ENCODE measurements around the gene RNF217. TPM values are rescaled to one million over a fixed set of nuclear protein-coding genes. Genes with fewer than 3 reads are reported as not detected.
"Not testable (repeated sequence)": the region's sequence is repeated elsewhere in the genome, so short reads cannot be mapped to it uniquely, and the experiment has no call there.

The RNF217 gene
- 1 to 10 TPM; 1.4 to 3.6 TPM for total RNA-seq

DNA sequence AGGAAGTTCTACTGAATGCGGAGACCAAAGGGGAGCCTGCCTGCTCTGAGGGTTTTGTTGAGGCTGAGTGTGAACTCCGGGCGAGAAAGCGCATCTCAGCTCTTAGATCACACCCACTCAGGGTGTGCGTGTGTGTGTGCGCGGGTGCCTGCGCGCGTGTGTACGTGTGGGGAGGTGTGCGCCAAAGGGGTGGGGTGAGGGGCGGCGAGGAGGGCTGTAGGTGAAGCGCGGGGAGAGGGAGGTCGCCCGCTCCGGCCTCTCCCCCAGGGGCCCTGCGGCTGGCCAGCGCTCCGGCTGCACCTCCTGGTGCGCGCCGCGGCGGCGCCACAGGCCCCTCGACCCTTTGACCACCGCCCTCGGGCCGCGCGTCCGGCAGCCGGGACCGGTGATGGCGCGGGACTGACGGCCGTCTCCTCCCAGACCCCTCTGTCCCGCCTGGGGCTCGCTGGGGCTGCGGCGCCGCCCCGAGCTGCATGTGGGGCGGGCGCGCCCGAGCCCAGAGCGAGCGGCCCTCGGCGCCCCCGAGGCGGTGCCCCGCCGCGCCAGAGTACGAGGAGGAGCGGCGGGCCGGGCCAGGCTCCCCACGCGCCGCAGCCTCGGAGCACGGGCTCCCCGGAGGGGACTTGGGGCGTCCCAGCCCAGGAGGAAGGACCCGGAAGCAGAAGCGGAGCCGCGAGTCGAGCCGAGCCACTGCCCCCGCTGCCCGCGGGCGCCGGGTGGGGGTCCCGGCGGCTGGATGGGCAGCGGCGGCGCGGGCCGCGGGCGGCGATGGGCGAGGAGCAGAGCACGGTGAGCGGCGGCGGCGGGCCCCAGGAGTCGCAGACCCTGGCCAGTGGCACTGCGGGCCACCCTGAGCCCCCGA, at the start of gene RNF217:
Gene RNF217 (plus strand): TSS at position 661 of the 862 bp plus-strand sequence. CDS start 108 bp downstream, at position 769.
- H3K4me3 Mint-ChIP-seq = peak within 1 kb of the TSS; percentile 74
- DNase-seq (ENCODE audit: low spot score) (no peak), ATAC-seq (peak; percentile 65 to 79)
- peaks cover 19% of the 10 kb centered on the region in 2 donors for H3K4me1 Mint-ChIP-seq (ENCODE audit: low read depth in 2 of 2)
- H3K27me3 Mint-ChIP-seq = peaks cover 28 to 59% of the 10 kb centered on the region in 2 donors
- H3K9me3 Mint-ChIP-seq = no peaks in the 10 kb centered on the region
- H3K36me3 Mint-ChIP-seq = no peaks in the 10 kb centered on the region
- peak within 1 kb of the TSS in 1 of 2 donors; percentile 53 for H3K27ac Mint-ChIP-seq

DNA sequence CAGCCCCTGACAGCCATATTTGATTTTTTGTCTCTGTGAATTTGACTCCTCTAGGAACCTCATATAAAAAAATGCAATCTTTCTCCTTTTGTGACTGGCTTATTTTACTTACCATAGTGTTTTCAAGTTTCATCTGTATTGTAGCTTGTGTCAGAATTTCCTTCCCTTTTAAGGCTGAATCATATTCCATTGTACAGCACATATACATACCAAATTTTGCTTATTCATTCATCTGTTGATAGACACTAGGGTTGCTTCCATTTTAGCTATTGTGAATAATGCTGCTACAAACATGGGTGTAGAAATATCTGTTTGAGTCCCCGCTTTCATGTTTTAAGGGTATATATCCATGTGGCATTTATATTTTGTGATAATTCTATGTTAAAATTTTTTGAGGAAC, 49.2 kb upstream of the RNF217 start:
- Mint-ChIP-seq H3K36me3 (no peaks in the 10 kb centered on the region), H3K27me3 (peaks cover 6 to 8% of the 10 kb centered on the region in 2 donors), H3K9me3 (no peaks in the 10 kb centered on the region), H3K4me3 (no peak overlapping the region), H3K27ac (no peak overlapping the region), H3K4me1 (ENCODE audit: low read depth in 2 of 2) (no peaks in the 10 kb centered on the region)
- ATAC-seq (no peak), DNase-seq (ENCODE audit: low spot score) (no peak)

DNA sequence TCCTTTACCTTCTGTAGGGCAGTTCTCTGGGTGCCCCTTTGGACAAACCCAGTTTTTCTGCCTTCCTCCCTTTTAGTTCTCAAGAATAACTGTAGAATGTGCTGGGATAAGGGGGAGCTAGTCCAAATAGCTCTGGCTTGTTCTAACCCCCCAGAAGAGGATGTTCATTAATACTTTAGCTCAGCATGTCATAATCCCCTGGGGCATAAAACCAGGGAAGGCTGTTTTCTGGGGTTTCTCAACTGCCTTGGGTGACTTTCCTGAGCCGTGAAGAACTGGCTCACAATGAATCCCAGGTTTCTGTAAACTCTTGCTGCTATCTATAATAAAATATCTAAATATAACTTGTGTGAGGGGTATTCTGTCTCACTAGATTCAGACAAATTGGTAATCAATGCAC, 44.5 kb upstream of the RNF217 start:
- DNase-seq (ENCODE audit: low spot score) (no peak), ATAC-seq (no peak)
- Mint-ChIP-seq H3K9me3 (no peaks in the 10 kb centered on the region), H3K36me3 (no peaks in the 10 kb centered on the region), H3K4me3 (no peak overlapping the region), H3K4me1 (ENCODE audit: low read depth in 2 of 2) (no peaks in the 10 kb centered on the region), H3K27me3 (peaks cover 6 to 7% of the 10 kb centered on the region in 2 donors), H3K27ac (no peak overlapping the region)

GRCh38 chr6:124919703-124920102, 42.5 kb upstream of the RNF217 start:
- not testable (repeated sequence) for H3K36me3 Mint-ChIP-seq; H3K9me3 Mint-ChIP-seq; DNase-seq (ENCODE audit: low spot score); ATAC-seq; H3K27ac Mint-ChIP-seq; H3K4me3 Mint-ChIP-seq; H3K4me1 Mint-ChIP-seq (ENCODE audit: low read depth in 2 of 2); H3K27me3 Mint-ChIP-seq

- Mint-ChIP-seq H3K27me3 (no peaks in the 10 kb centered on the region), H3K9me3 (no peaks in the 10 kb centered on the region), H3K36me3 (no peaks in the 10 kb centered on the region), H3K4me3 (no peak overlapping the region), H3K4me1 (ENCODE audit: low read depth in 2 of 2) (no peaks in the 10 kb centered on the region), H3K27ac (no peak overlapping the region)
- ATAC-seq = no peak
- DNase-seq (ENCODE audit: low spot score) = no peak
Observed at GRCh38 chr6:124924333-124924759, 37.9 kb upstream of the RNF217 start.

DNA sequence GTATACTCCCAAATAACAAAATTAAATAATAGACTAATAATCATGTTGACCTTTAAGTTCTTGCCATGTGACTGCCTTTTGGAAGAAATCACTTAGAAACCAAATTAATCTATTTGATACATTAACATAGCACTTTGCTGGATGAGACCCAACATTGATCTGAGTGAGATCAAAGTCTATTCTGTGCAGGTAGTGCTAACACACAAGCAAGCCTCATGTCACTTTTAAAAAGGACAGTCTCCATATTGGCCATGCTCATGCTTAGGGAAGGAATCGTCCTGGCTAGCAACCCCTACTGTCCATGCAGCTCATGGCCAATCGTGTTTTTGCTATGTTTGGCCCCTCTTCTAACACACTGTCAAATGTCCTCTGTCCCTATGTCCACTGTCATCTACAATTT, 35.8 kb upstream of the RNF217 start:
- Mint-ChIP-seq H3K27me3 (no peaks in the 10 kb centered on the region), H3K4me3 (no peak overlapping the region), H3K9me3 (no peaks in the 10 kb centered on the region), H3K36me3 (no peaks in the 10 kb centered on the region), H3K27ac (no peak overlapping the region), H3K4me1 (ENCODE audit: low read depth in 2 of 2) (no peaks in the 10 kb centered on the region)
- DNase-seq (ENCODE audit: low spot score) (no peak), ATAC-seq (no peak)

- no peaks in the 10 kb centered on the region for H3K4me1 Mint-ChIP-seq (ENCODE audit: low read depth in 2 of 2)
- no peaks in the 10 kb centered on the region for H3K27me3 Mint-ChIP-seq
- H3K27ac Mint-ChIP-seq = no peak overlapping the region
- DNase-seq (ENCODE audit: low spot score) = no peak
- H3K4me3 Mint-ChIP-seq = no peak overlapping the region
- no peaks in the 10 kb centered on the region for H3K36me3 Mint-ChIP-seq
- no peak for ATAC-seq
- no peaks in the 10 kb centered on the region for H3K9me3 Mint-ChIP-seq
Observed at GRCh38 chr6:124927806-124928205, 34.4 kb upstream of the RNF217 start.

- Mint-ChIP-seq H3K27ac (no peak overlapping the region), H3K4me3 (no peak overlapping the region), H3K36me3 (no peaks in the 10 kb centered on the region), H3K27me3 (peaks cover 0 to 5% of the 10 kb centered on the region in 2 donors), H3K4me1 (ENCODE audit: low read depth in 2 of 2) (no peaks in the 10 kb centered on the region), H3K9me3 (no peaks in the 10 kb centered on the region)
- ATAC-seq (no peak), DNase-seq (ENCODE audit: low spot score) (no peak)
Observed at GRCh38 chr6:124928851-124929250, 33.4 kb upstream of the RNF217 start.

DNA sequence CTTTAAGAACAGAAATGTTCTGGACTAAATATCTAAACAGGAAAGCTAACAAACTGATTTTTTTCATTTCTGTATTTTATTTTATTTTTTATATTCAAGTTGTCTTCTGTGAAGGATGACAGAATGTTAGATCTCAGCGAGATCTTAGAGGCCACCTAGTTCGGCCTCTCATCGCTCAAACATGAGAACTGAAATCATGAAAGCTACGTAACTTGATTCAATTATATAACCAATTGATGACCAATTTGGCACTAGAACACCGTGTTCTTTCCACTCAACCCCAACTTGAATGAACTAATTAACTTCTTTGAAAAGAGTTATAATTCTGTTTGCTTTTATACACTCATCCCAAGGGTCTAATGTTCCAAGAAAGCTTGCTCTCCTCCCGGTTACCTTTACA, 24.6 kb upstream of the RNF217 start:
- no peaks in the 10 kb centered on the region for H3K36me3 Mint-ChIP-seq
- no peak for DNase-seq (ENCODE audit: low spot score)
- H3K9me3 Mint-ChIP-seq = no peaks in the 10 kb centered on the region
- peaks cover 0 to 11% of the 10 kb centered on the region in 2 donors for H3K27me3 Mint-ChIP-seq
- no peak overlapping the region for H3K27ac Mint-ChIP-seq
- no peak for ATAC-seq
- H3K4me3 Mint-ChIP-seq = no peak overlapping the region
- H3K4me1 Mint-ChIP-seq (ENCODE audit: low read depth in 2 of 2) = peaks cover 0 to 3% of the 10 kb centered on the region in 2 donors

DNA sequence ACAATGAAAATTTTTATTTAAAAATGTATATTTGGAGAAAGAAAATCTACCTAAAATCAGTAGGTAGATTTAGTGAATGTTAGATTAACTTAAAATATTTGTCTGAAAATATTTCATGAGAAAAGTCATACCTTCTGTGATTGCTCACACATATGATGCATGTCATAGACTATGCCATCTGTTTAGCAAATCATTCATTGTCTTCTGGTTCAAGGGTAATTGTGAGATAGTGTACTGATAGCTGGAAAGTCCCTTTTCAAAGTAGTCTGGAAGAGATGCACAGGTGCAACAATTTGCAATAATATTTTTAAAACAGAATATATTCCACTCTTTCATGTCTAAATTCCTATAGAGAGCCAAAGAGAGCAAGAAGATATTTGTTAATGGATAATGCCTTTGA, 21.0 kb upstream of the RNF217 start:
- H3K27ac Mint-ChIP-seq = no peak overlapping the region
- H3K36me3 Mint-ChIP-seq = no peaks in the 10 kb centered on the region
- H3K27me3 Mint-ChIP-seq = peaks cover 0 to 10% of the 10 kb centered on the region in 2 donors
- no peak overlapping the region for H3K4me3 Mint-ChIP-seq
- H3K4me1 Mint-ChIP-seq (ENCODE audit: low read depth in 2 of 2) = peaks cover 0 to 3% of the 10 kb centered on the region in 2 donors
- H3K9me3 Mint-ChIP-seq = no peaks in the 10 kb centered on the region
- no peak for ATAC-seq
- DNase-seq (ENCODE audit: low spot score) = no peak

- ATAC-seq (no peak), DNase-seq (ENCODE audit: low spot score) (no peak)
- no peak overlapping the region for H3K4me3 Mint-ChIP-seq
- H3K9me3 Mint-ChIP-seq = no peaks in the 10 kb centered on the region
- peaks cover 0 to 3% of the 10 kb centered on the region in 2 donors for H3K4me1 Mint-ChIP-seq (ENCODE audit: low read depth in 2 of 2)
- peaks cover 0 to 13% of the 10 kb centered on the region in 2 donors for H3K27me3 Mint-ChIP-seq
- H3K27ac Mint-ChIP-seq = no peak overlapping the region
- no peaks in the 10 kb centered on the region for H3K36me3 Mint-ChIP-seq
Observed at GRCh38 chr6:124943658-124944057, 18.6 kb upstream of the RNF217 start.

- no peaks in the 10 kb centered on the region for H3K36me3 Mint-ChIP-seq
- no peaks in the 10 kb centered on the region for H3K9me3 Mint-ChIP-seq
- H3K27me3 Mint-ChIP-seq = peaks cover 0 to 14% of the 10 kb centered on the region in 2 donors
- no peak for ATAC-seq
- H3K4me1 Mint-ChIP-seq (ENCODE audit: low read depth in 2 of 2) = no peaks in the 10 kb centered on the region
- DNase-seq (ENCODE audit: low spot score) = no peak
- H3K4me3 Mint-ChIP-seq = no peak overlapping the region
- H3K27ac Mint-ChIP-seq = no peak overlapping the region
Observed at GRCh38 chr6:124947971-124948451, 14.2 kb upstream of the RNF217 start.

- H3K4me1 Mint-ChIP-seq (ENCODE audit: low read depth in 2 of 2) = no peaks in the 10 kb centered on the region
- H3K9me3 Mint-ChIP-seq = no peaks in the 10 kb centered on the region
- peaks cover 0 to 14% of the 10 kb centered on the region in 2 donors for H3K27me3 Mint-ChIP-seq
- H3K36me3 Mint-ChIP-seq = no peaks in the 10 kb centered on the region
- no peak for DNase-seq (ENCODE audit: low spot score)
- no peak overlapping the region for H3K27ac Mint-ChIP-seq
- no peak for ATAC-seq
- H3K4me3 Mint-ChIP-seq = no peak overlapping the region
Observed at GRCh38 chr6:124949706-124950105, 12.5 kb upstream of the RNF217 start.

- Mint-ChIP-seq H3K27ac (no peak overlapping the region), H3K4me3 (no peak overlapping the region), H3K27me3 (peaks cover 21% of the 10 kb centered on the region in 2 donors), H3K4me1 (ENCODE audit: low read depth in 2 of 2) (no peaks in the 10 kb centered on the region), H3K36me3 (no peaks in the 10 kb centered on the region), H3K9me3 (no peaks in the 10 kb centered on the region)
- ATAC-seq = no peak
- no peak for DNase-seq (ENCODE audit: low spot score)
Observed at GRCh38 chr6:124953808-124954207, 8.4 kb upstream of the RNF217 start.

Data from natural killer cell treated with Interleukin-12 subunit alpha and Interleukin-12 subunit beta and Interleukin-15 and Interleukin-18, amount 100 ng/mL, for 72 hours (primary cell).